ENCODE data around the gene FOXD1. TPM values are rescaled to one million over a fixed set of nuclear protein-coding genes. Genes with fewer than 3 reads are reported as not detected.
"Not testable (repeated sequence)": the region's sequence is repeated elsewhere in the genome, so short reads cannot be mapped to it uniquely, and the experiment has no call there.

FOXD1 gene
- total RNA-seq, 1 experiment from 2014 or later, result 4.4 TPM

- Histone ChIP-seq H3K27me3 (replicated peaks; ENCODE audit: insufficient read depth, low read depth, low read length, poor library complexity) (peaks cover 45% of the 10 kb centered on the region), H3K27ac (ENCODE audit: low read depth, low read length, poor library complexity, severe bottlenecking) (no peak overlapping the region), H3K4me3 (ENCODE audit: low read depth, low read length, poor library complexity, severe bottlenecking) (no peak overlapping the region), H3K9me3 (ENCODE audit: low read depth, low read length, poor library complexity, severe bottlenecking) (no peaks in the 10 kb centered on the region), H3K4me1 (ENCODE audit: insufficient read depth, low read length, poor library complexity, severe bottlenecking) (no peaks in the 10 kb centered on the region), H3K36me3 (ENCODE audit: insufficient read depth, low read length, poor library complexity, severe bottlenecking) (no peaks in the 10 kb centered on the region)
- no peak for DNase-seq (ENCODE audit: low spot score)
- ChIA-PET CTCF (no interaction called here), POLR2A (ENCODE audit: low non-redundant PET) (no interaction called here)
- BruUV-seq (replicated peaks), result no TSS peak
- intact Hi-C loops (cut with micrococcal nuclease; ENCODE audit: unreplicated experiment), result no loop called here
- no peak for TF ChIP-seq EZH2 (IDR thresholded peaks at IDR 0.05; ENCODE audit: borderline replicate concordance, low read depth, low read length, poor library complexity, severe bottlenecking)
- no peak for TF ChIP-seq CTCF (conservative IDR thresholded peaks at IDR 0.05; ENCODE audit: low read depth, low read length)
Observed at GRCh38 chr5:73415171-73415570, 33.4 kb downstream of the FOXD1 start.

- BruUV-seq (replicated peaks), result no TSS peak
- Histone ChIP-seq H3K36me3 (ENCODE audit: insufficient read depth, low read length, poor library complexity, severe bottlenecking) (no peaks in the 10 kb centered on the region), H3K4me1 (ENCODE audit: insufficient read depth, low read length, poor library complexity, severe bottlenecking) (no peaks in the 10 kb centered on the region), H3K4me3 (ENCODE audit: low read depth, low read length, poor library complexity, severe bottlenecking) (no peak overlapping the region), H3K27ac (ENCODE audit: low read depth, low read length, poor library complexity, severe bottlenecking) (no peak overlapping the region), H3K27me3 (replicated peaks; ENCODE audit: insufficient read depth, low read depth, low read length, poor library complexity) (peaks cover 19% of the 10 kb centered on the region), H3K9me3 (ENCODE audit: low read depth, low read length, poor library complexity, severe bottlenecking) (no peaks in the 10 kb centered on the region)
- POLR2A ChIA-PET (ENCODE audit: low non-redundant PET), result no interaction called here
- intact Hi-C loops (cut with micrococcal nuclease; ENCODE audit: unreplicated experiment), result no loop called here
- TF ChIP-seq CTCF (conservative IDR thresholded peaks at IDR 0.05; ENCODE audit: low read depth, low read length) (no peak), EZH2 (IDR thresholded peaks at IDR 0.05; ENCODE audit: borderline replicate concordance, low read depth, low read length, poor library complexity, severe bottlenecking) (no peak)
- no peak for DNase-seq (ENCODE audit: low spot score)
- CTCF ChIA-PET, result no interaction called here
Observed at GRCh38 chr5:73412597-73412988, 36.0 kb downstream of the FOXD1 start.

- ChIA-PET CTCF (no interaction called here), POLR2A (ENCODE audit: low non-redundant PET) (no interaction called here)
- no peak overlapping the region for H3K27ac ChIP-seq (ENCODE audit: low read depth, low read length, poor library complexity, severe bottlenecking)
- intact Hi-C loops (cut with micrococcal nuclease; ENCODE audit: unreplicated experiment), result no loop called here
- TF ChIP-seq CTCF (conservative IDR thresholded peaks at IDR 0.05; ENCODE audit: low read depth, low read length) (no peak), EZH2 (IDR thresholded peaks at IDR 0.05; ENCODE audit: borderline replicate concordance, low read depth, low read length, poor library complexity, severe bottlenecking) (no peak)
- no TSS peak for BruUV-seq (replicated peaks)
- H3K4me3 ChIP-seq (ENCODE audit: low read depth, low read length, poor library complexity, severe bottlenecking), result no peak overlapping the region
- DNase-seq (ENCODE audit: low spot score), result no peak
- H3K27me3 ChIP-seq (replicated peaks; ENCODE audit: insufficient read depth, low read depth, low read length, poor library complexity), result peaks cover 15% of the 10 kb centered on the region
- H3K36me3 ChIP-seq (ENCODE audit: insufficient read depth, low read length, poor library complexity, severe bottlenecking), result no peaks in the 10 kb centered on the region
- H3K4me1 ChIP-seq (ENCODE audit: insufficient read depth, low read length, poor library complexity, severe bottlenecking), result no peaks in the 10 kb centered on the region
- no peaks in the 10 kb centered on the region for H3K9me3 ChIP-seq (ENCODE audit: low read depth, low read length, poor library complexity, severe bottlenecking)
Observed at GRCh38 chr5:73411936-73412596, 36.5 kb downstream of the FOXD1 start.

GRCh38 chr5:73409927-73410326 is 38.6 kb downstream of the FOXD1 start:
- H3K27me3 ChIP-seq (replicated peaks; ENCODE audit: insufficient read depth, low read depth, low read length, poor library complexity); intact Hi-C loops (cut with micrococcal nuclease; ENCODE audit: unreplicated experiment); BruUV-seq (replicated peaks); H3K4me1 ChIP-seq (ENCODE audit: insufficient read depth, low read length, poor library complexity, severe bottlenecking); H3K9me3 ChIP-seq (ENCODE audit: low read depth, low read length, poor library complexity, severe bottlenecking); H3K4me3 ChIP-seq (ENCODE audit: low read depth, low read length, poor library complexity, severe bottlenecking); H3K27ac ChIP-seq (ENCODE audit: low read depth, low read length, poor library complexity, severe bottlenecking); DNase-seq (ENCODE audit: low spot score); H3K36me3 ChIP-seq (ENCODE audit: insufficient read depth, low read length, poor library complexity, severe bottlenecking); POLR2A ChIA-PET (ENCODE audit: low non-redundant PET); CTCF ChIA-PET: not testable (repeated sequence)

Data from A673 (cell line).